Breast epithelium (tissue), 3 donors: Measurements from ENCODE around the gene PCDH9.

Experiments
- CTCF ChIP-seq, 3 donors: fragments of 450-650 bp; IDR thresholded peaks; one replicate each; pipeline ENCODE4 v1.5.1; 2016 to 2017; ENCODE audit warnings: antibody characterized with exemption in 3 of 3, mild to moderate bottlenecking in 3 of 3, moderate library complexity in 3 of 3
- POLR2A ChIP-seq: fragments of 450-650 bp; IDR thresholded peaks from one replicate; pipeline ENCODE4 v1.6.1; 2016; ENCODE audit warnings: antibody characterized with exemption, mild to moderate bottlenecking, moderate library complexity
- POLR2AphosphoS5 ChIP-seq, 3 donors: sonication (generic); formaldehyde crosslinking; IDR thresholded peaks; one replicate each; pipeline ENCODE4 v1.6.1; 2017; ENCODE audit warnings: antibody characterized with exemption in 3 of 3

DNA sequence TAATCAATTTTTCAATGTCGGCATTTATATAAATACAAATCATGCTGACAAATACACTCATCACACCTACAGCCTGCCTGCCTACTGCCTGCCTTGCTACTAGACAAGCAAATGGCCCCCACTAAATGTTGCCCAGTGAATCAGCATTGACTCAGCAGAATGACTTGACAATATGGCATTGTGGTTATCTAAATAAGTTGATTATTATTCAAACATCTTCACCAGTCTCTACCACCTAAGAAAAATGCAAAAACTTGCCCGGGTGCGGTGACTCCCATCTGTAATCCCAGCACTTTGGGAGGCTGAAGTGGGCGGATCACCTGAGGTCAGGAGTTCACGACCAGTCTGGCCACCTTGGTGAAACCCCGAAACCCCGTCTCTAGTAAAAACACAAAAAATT lies 296.1 kb downstream of the PCDH9 start:
- no peak for TF ChIP-seq CTCF (IDR thresholded peaks at IDR 0.05)
- no peak for TF ChIP-seq POLR2AphosphoS5 (IDR thresholded peaks at IDR 0.05)
- no peak for TF ChIP-seq POLR2A
